SK-N-SH (cell line): ENCODE measurements around the gene CPEB1. TPM values are rescaled to one million over a fixed set of nuclear protein-coding genes. Genes with fewer than 3 reads are reported as not detected.

Source experiments
- CTCF ChIA-PET: fragments of 300-600, 350-600 bp; formaldehyde crosslinking; extraction: SDS; loops from one replicate; lab custom pipeline; 2021; lab: Yijun Ruan, JAX
- POLR2A ChIA-PET: fragments of 350-600 bp; sonication (Branson Sonifier 250); formaldehyde crosslinking; extraction: SDS; loops from one replicate; lab custom pipeline; 2020; ENCODE audit warnings: antibody characterized with exemption, inconsistent platforms; lab: Yijun Ruan, JAX
- DNase-seq: peaks from one replicate; pipeline ENCODE4 v3.0.0; 2012
- H2AFZ ChIP-seq: fragments of 200-600 bp; sonication (generic); 2 replicates; pipeline ENCODE4 v1.8.1; 2016; ENCODE audit warnings: antibody characterized with exemption, mild to moderate bottlenecking, low read depth
- H3F3A ChIP-seq: fragments of 200-600 bp; sonication (generic); replicated peaks from 2 replicates; pipeline ENCODE3; 2016; ENCODE audit warnings: antibody characterized with exemption, mild to moderate bottlenecking; ENCODE audit not compliant: insufficient read depth
- H3K27ac ChIP-seq, 2 experiments: fragments of 200-500 bp in 1 of 2; fragments of 200-600 bp in 1 of 2; sonication (Bioruptor generic) in 1 of 2; sonication (generic), shearing (Covaris generic) in 1 of 2; 2 replicates each; pipeline versions ENCODE4 v1.5.1 to v1.6.1; 2014 to 2016; ENCODE audit warnings: low read depth in 2 of 2, inconsistent platforms in 1 of 2, low read length in 1 of 2, mild to moderate bottlenecking in 1 of 2, mixed read lengths in 1 of 2
- H3K27me3 ChIP-seq: fragments of 200-600 bp; sonication (generic), shearing (Covaris generic); 2 replicates; pipeline ENCODE4 v1.6.1; 2016; ENCODE audit warnings: mixed run types; ENCODE audit not compliant: insufficient read depth
- H3K36me3 ChIP-seq, 2 experiments: fragments of 200-500 bp in 1 of 2; fragments of 200-600 bp in 1 of 2; sonication (Bioruptor generic) in 1 of 2; sonication (generic) in 1 of 2; replicated peaks in 1 of 2; 2 replicates each; pipeline versions ENCODE3 to v1.5.1; 2014 to 2016; ENCODE audit warnings: low read length in 1 of 2, mild to moderate bottlenecking in 1 of 2; ENCODE audit not compliant: insufficient read depth in 2 of 2, control insufficient read depth in 1 of 2
- H3K4me1 ChIP-seq, 2 experiments: fragments of 200-500 bp in 1 of 2; fragments of 200-600 bp in 1 of 2; sonication (Bioruptor generic) in 1 of 2; sonication (generic), shearing (Covaris generic) in 1 of 2; 2 replicates each; pipeline versions ENCODE4 v1.5.1 to v1.6.1; 2014 to 2016; ENCODE audit warnings: low read depth in 1 of 2, low read length in 1 of 2, mixed run types in 1 of 2; ENCODE audit not compliant: insufficient read depth in 2 of 2, control insufficient read depth in 1 of 2
- H3K4me2 ChIP-seq: fragments of 200-600 bp; sonication (generic), shearing (Covaris generic); 2 replicates; pipeline ENCODE4 v1.6.1; 2017; ENCODE audit warnings: mixed run types
- H3K4me3 ChIP-seq, 2 experiments: fragments of 200-500 bp in 1 of 2; fragments of 200-600 bp in 1 of 2; sonication (Bioruptor generic) in 1 of 2; sonication (generic), shearing (Covaris generic) in 1 of 2; 2 replicates each; pipeline versions ENCODE4 v1.5.1 to v1.8.1; 2014 to 2016; ENCODE audit warnings: low read depth in 2 of 2, inconsistent platforms in 1 of 2, low read length in 1 of 2, mild to moderate bottlenecking in 1 of 2, mixed read lengths in 1 of 2, moderate library complexity in 1 of 2
- H3K79me2 ChIP-seq: fragments of 200-600 bp; sonication (generic); 2 replicates; pipeline ENCODE4 v1.8.1; 2017; ENCODE audit warnings: mild to moderate bottlenecking; ENCODE audit not compliant: insufficient read depth
- H3K9ac ChIP-seq: fragments of 200-600 bp; sonication (generic); 2 replicates; pipeline ENCODE4 v1.6.1; 2017; ENCODE audit warnings: mixed run types
- H3K9me2 ChIP-seq: fragments of 200-600 bp; sonication (generic); 2 replicates; pipeline ENCODE4 v1.6.1; 2017; ENCODE audit warnings: mixed run types
- H3K9me3 ChIP-seq: fragments of 200-600 bp; sonication (generic); 2 replicates; pipeline ENCODE4 v1.6.1; 2017; ENCODE audit warnings: mixed run types, mild to moderate bottlenecking, moderate library complexity
- H4K20me1 ChIP-seq: fragments of 200-600 bp; sonication (generic); 2 replicates; pipeline ENCODE4 v1.6.1; 2017; ENCODE audit warnings: mild to moderate bottlenecking, mixed run types; ENCODE audit not compliant: insufficient read depth
- CHD2 ChIP-seq: fragments of 150-350 bp; IDR thresholded peaks from 2 replicates; pipeline ENCODE4 v1.6.1; 2018; ENCODE audit warnings: low read length; ENCODE audit not compliant: partially characterized antibody
- ELF1 ChIP-seq: IDR thresholded peaks from 2 replicates; pipeline ENCODE4 v1.4.0; 2012
- EP300 ChIP-seq, 2 experiments: IDR thresholded peaks; 2 replicates each; pipeline versions ENCODE4 v1.4.0 to v1.6.1; 2012; ENCODE audit warnings: borderline replicate concordance in 1 of 2, low read depth in 1 of 2, low read length in 1 of 2
- EZH2phosphoT487 ChIP-seq: fragments of 200-600 bp; sonication (generic); IDR thresholded peaks from 2 replicates; pipeline ENCODE4 v1.6.1; 2017; ENCODE audit warnings: low read depth, mixed run types, mild to moderate bottlenecking, antibody characterized with exemption, moderate library complexity, borderline replicate concordance
- FOSL2 ChIP-seq: IDR thresholded peaks from 2 replicates; pipeline ENCODE4 v1.4.0; 2012; ENCODE audit warnings: low read depth, mild to moderate bottlenecking, moderate library complexity, borderline replicate concordance
- FOXJ3 ChIP-seq: sonication (generic); formaldehyde crosslinking; IDR thresholded peaks from 2 replicates; pipeline ENCODE4 v1.5.1; 2020; ENCODE audit warnings: mild to moderate bottlenecking, missing genetic modification reagents
- GATA2 ChIP-seq: sonication (generic); formaldehyde crosslinking; IDR thresholded peaks from 2 replicates; pipeline ENCODE4 v1.5.0; 2020; ENCODE audit warnings: mild to moderate bottlenecking, missing genetic modification reagents
- JUND ChIP-seq: IDR thresholded peaks from 2 replicates; pipeline ENCODE4 v1.4.0; 2012
- MAX ChIP-seq: IDR thresholded peaks from 2 replicates; pipeline ENCODE4 v1.4.0; 2012; ENCODE audit warnings: low read depth
- MEF2A ChIP-seq: IDR thresholded peaks from 2 replicates; pipeline ENCODE4 v1.4.0; 2012; ENCODE audit warnings: low read depth, borderline replicate concordance
- NFIC ChIP-seq: IDR thresholded peaks from 2 replicates; pipeline ENCODE4 v1.4.0; 2012; ENCODE audit warnings: borderline replicate concordance
- NRF1 ChIP-seq: IDR thresholded peaks from 2 replicates; pipeline ENCODE4 v1.6.1; 2012; ENCODE audit warnings: low read depth, mild to moderate bottlenecking, low read length
- PBX3 ChIP-seq: IDR thresholded peaks from 2 replicates; pipeline ENCODE4; 2012
- POLR2AphosphoS5 ChIP-seq: IDR thresholded peaks from 2 replicates; pipeline ENCODE4 v1.6.1; 2012; ENCODE audit warnings: low read depth, low read length
- RCOR1 ChIP-seq: fragments of 150-350 bp; IDR thresholded peaks from 2 replicates; pipeline ENCODE4 v1.6.1; 2017; ENCODE audit warnings: antibody characterized with exemption, low read length
- RFX5 ChIP-seq: IDR thresholded peaks from 2 replicates; pipeline ENCODE4 v1.6.1; 2012; ENCODE audit warnings: mild to moderate bottlenecking, improper control_type of control experiment, low read length
- RXRA ChIP-seq: IDR thresholded peaks from 2 replicates; pipeline ENCODE4 v1.4.0; 2012; ENCODE audit warnings: low read depth, mild to moderate bottlenecking, borderline replicate concordance
- SMC3 ChIP-seq: IDR thresholded peaks from 2 replicates; pipeline ENCODE4 v1.6.1; 2012; ENCODE audit warnings: low read depth, low read length, improper control_type of control experiment
- TAF1 ChIP-seq: IDR thresholded peaks from 2 replicates; pipeline ENCODE4 v1.6.1; 2012; ENCODE audit warnings: low read depth, mild to moderate bottlenecking, low read length, moderate library complexity, borderline replicate concordance
- WGBS: methylation state at CpG from one replicate; pipeline ENCODE4 v1.1.6; 2017; ENCODE audit warnings: low lambda C conversion rate; 5-methylcytosine and 5-hydroxymethylcytosine counted together
- polyA plus RNA-seq, 3 experiments: library from polyadenylated mRNA; depleted of rRNA; stranded (reverse); fragments of >200 nt; gene quantifications; 2 replicates each; pipeline ENCODE4 v1.2.3, GENCODE V29; 2012
- TF ChIP-seq, protein P1 (sequence below): IDR thresholded peaks from 2 replicates; pipeline ENCODE4 v1.4.0; 2012; ENCODE audit warnings: low read depth, borderline replicate concordance

CPEB1 gene
- polyA plus RNA-seq, 1 of the 3 experiments (the other 2 are of a cell fraction) = 2.6 TPM

DNA sequence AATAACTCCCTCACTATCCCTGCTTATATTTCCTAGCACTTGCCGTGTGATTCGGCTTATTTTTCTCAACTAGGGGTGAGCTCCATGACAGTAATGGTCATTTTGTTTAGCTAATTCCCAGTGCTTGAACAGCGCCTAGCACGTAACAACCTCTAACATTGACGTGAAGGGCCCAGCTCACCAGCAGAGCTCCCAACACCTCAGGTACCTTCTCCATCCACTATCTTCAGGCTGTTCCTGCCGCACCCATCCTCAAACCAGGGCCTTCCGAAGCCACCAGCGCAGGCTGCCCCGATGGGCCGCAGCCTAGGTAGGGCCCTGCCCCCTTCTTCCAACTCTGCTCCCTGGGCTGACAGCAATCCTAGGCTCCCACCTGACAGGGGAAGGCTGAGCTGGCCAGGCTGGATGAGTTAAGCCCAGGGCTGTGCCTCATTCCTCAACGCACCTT is 106.2 kb downstream of the CPEB1 start:
- H2AFZ ChIP-seq = peak overlapping the region; percentile 81
- H3K9me3 ChIP-seq = no peaks in the 10 kb centered on the region
- CTCF ChIA-PET = interaction anchor here (0.7 to 3.0 kb wide), 17 partner anchors 10 to 470 kb away, joined by 3 to 30 read pairs (median 6); partner anchors contain the start of genes AP3B2 and C15orf40
- peaks cover 37% of the 10 kb centered on the region for H3F3A ChIP-seq
- H3K79me2 ChIP-seq = peaks cover 44% of the 10 kb centered on the region
- H3K27me3 ChIP-seq = no peaks in the 10 kb centered on the region
- H3K36me3 ChIP-seq = peaks cover 29 to 35% of the 10 kb centered on the region in 2 experiments
- peaks cover 8 to 19% of the 10 kb centered on the region in 2 experiments for H3K4me1 ChIP-seq
- POLR2A ChIA-PET = interaction anchor here (0.6 to 4.1 kb wide), 17 partner anchors 10 to 525 kb away, joined by 3 to 35 read pairs (median 4); partner anchors contain the start of genes AP3B2 and RAMAC
- peak overlapping the region; percentile 93 for H3K9ac ChIP-seq
- peak overlapping the region; percentile 100 for H3K4me2 ChIP-seq
- DNase-seq = peak; percentile 62
- H3K27ac ChIP-seq = peak overlapping the region; percentile 84 to 95
- 8% methylated on average over 10 of the region's 11 CpGs for WGBS
- 0 out of 2 replicates have a peak, but pooled peaks have one; percentile 16 for TF ChIP-seq MAX
- TF ChIP-seq PBX3 = no peak
- no peaks in the 10 kb centered on the region for H3K9me2 ChIP-seq
- peak overlapping the region; percentile 72 to 100 for H3K4me3 ChIP-seq
- H4K20me1 ChIP-seq = peaks cover 37% of the 10 kb centered on the region

- ChIA-PET CTCF (interaction anchor here (0.6 to 3.0 kb wide), 24 partner anchors 9 to 471 kb away, joined by 3 to 30 read pairs (median 4); partner anchors contain the start of genes AP3B2, C15orf40 and RAMAC), POLR2A (interaction anchor here (0.6 to 4.1 kb wide), 20 partner anchors 9 to 526 kb away, joined by 3 to 35 read pairs (median 4); partner anchors contain the start of genes AP3B2 and RAMAC)
- Histone ChIP-seq H3K4me2 (peak within 1 kb of the TSS; percentile 100), H3K79me2 (peaks cover 44% of the 10 kb centered on the region), H3K36me3 (peaks cover 30 to 36% of the 10 kb centered on the region in 2 experiments), H3K4me1 (peaks cover 8 to 19% of the 10 kb centered on the region in 2 experiments), H4K20me1 (peaks cover 42% of the 10 kb centered on the region), H3K4me3 (peak within 1 kb of the TSS; percentile 72 to 100), H3K9me2 (no peaks in the 10 kb centered on the region), H3K27me3 (no peaks in the 10 kb centered on the region), H3K9ac (peak within 1 kb of the TSS; percentile 100), H3K9me3 (no peaks in the 10 kb centered on the region), H3K27ac (peak within 1 kb of the TSS; percentile 84 to 95), H3F3A (peaks cover 42% of the 10 kb centered on the region), H2AFZ (peak within 1 kb of the TSS; percentile 81)
- peak; percentile 100 for DNase-seq
- 1% methylated on average over 41 of the region's 81 CpGs for WGBS
- TF ChIP-seq FOXJ3 (peak; percentile 32; the same call in 1 of the 2 replicates), ELF1 (peak; percentile 98), MAX (peak; percentile 97), RFX5 (no peak), NRF1 (no peak), EP300 (IDR thresholded peaks at IDR 0.05; ENCODE audit: borderline replicate concordance in 1 of 2, low read depth in 1 of 2, low read length in 1 of 2) (peak in 1 of 2 experiments; percentile 43; a peak in 2 of 4 replicates), FOSL2 (no peak), TAF1 (peak; percentile 99), POLR2AphosphoS5 (peak; percentile 99), EZH2phosphoT487 (no peak), SMC3 (peak; percentile 52), CHD2 (peak; percentile 92), MEF2A (no peak; the same call in 1 of the 2 replicates), RXRA (no peak), PBX3 (peak; percentile 45), RCOR1 (peak; percentile 19; the same call in 1 of the 2 replicates), GATA2 (CRISPR knock-in tag) (peak; percentile 7; the same call in 1 of the 2 replicates), NFIC (peak; percentile 35; the same call in 1 of the 2 replicates), JUND (no peak)
- TF ChIP-seq, protein P1, sequence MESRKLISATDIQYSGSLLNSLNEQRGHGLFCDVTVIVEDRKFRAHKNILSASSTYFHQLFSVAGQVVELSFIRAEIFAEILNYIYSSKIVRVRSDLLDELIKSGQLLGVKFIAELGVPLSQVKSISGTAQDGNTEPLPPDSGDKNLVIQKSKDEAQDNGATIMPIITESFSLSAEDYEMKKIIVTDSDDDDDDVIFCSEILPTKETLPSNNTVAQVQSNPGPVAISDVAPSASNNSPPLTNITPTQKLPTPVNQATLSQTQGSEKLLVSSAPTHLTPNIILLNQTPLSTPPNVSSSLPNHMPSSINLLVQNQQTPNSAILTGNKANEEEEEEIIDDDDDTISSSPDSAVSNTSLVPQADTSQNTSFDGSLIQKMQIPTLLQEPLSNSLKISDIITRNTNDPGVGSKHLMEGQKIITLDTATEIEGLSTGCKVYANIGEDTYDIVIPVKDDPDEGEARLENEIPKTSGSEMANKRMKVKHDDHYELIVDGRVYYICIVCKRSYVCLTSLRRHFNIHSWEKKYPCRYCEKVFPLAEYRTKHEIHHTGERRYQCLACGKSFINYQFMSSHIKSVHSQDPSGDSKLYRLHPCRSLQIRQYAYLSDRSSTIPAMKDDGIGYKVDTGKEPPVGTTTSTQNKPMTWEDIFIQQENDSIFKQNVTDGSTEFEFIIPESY = peak; percentile 74; the same call in 1 of the 2 replicates
Measured at GRCh38 chr15:82540055-82540983, 106.8 kb downstream of the CPEB1 start, which contains the start of gene RPS17. RPS17 (minus strand) TSS chr15:82540457; CDS start chr15:82540428, 29 bp downstream.
